GM12878 (cell line): ENCODE data around the gene PVALEF. TPM values are rescaled to one million over a fixed set of nuclear protein-coding genes. Genes with fewer than 3 reads are reported as not detected.

Experiments
- ATAC-seq: fragments of 200-7000 bp; cut with Tn5 transposase; 3 replicates; pipeline ENCODE4 v1.9.1; 2020; ENCODE audit warnings: mild to moderate bottlenecking, moderate library complexity
- BruUV-seq: library from RNA; stranded (reverse); fragments of 400-500 nt; replicated peaks from 2 replicates; lab custom pipeline; 2021; lab: Mats Ljungman, UMichigan
- CTCF ChIA-PET: fragments of 300-600 bp; sonication (Branson Sonifier 250); formaldehyde crosslinking; extraction: SDS; loops from one replicate; lab custom pipeline; 2021; ENCODE audit warnings: inconsistent platforms; lab: Yijun Ruan, JAX
- POLR2A ChIA-PET: fragments of 350-600 bp; formaldehyde crosslinking; extraction: SDS; loops from one replicate; lab custom pipeline; 2021; ENCODE audit warnings: inconsistent platforms; lab: Charles Lee
- RAD21 ChIA-PET: fragments of 300-600 bp; sonication (Branson Sonifier 250); formaldehyde crosslinking; loops from one replicate; lab custom pipeline; 2023; ENCODE audit warnings: antibody characterized with exemption; ENCODE audit not compliant: unreplicated experiment; lab: Charles Lee
- SMC1A ChIA-PET: fragments of 300-600 bp; sonication (Branson Sonifier 250); formaldehyde crosslinking; loops from one replicate; lab custom pipeline; 2023; ENCODE audit not compliant: unreplicated experiment, uncharacterized antibody; lab: Charles Lee
- DNase-seq: peaks from one replicate; pipeline ENCODE4 v3.0.0-alpha.2; 2011; ENCODE audit warnings: low read depth, low spot score
- FAIRE-seq: peaks from 3 replicates; lab custom pipeline; 2011; peaks lifted over from hg19 to GRCh38; lab: Jason Lieb, UNC
- H2AFZ ChIP-seq: 2 replicates; pipeline ENCODE4 v1.6.0; 2011; ENCODE audit warnings: low read depth, low read length, control low read depth; ENCODE audit not compliant: control insufficient read depth
- H3K27ac ChIP-seq: 2 replicates; pipeline ENCODE4 v1.5.1; 2011; ENCODE audit warnings: control low read depth; ENCODE audit not compliant: control insufficient read depth, insufficient read depth
- H3K27me3 ChIP-seq, 2 experiments: replicated peaks in 1 of 2; 2 replicates each; pipeline versions ENCODE4 v1.6.0 to v1.6.1; 2011; ENCODE audit warnings: low read length in 1 of 2; ENCODE audit not compliant: control insufficient read depth in 2 of 2, insufficient read depth in 2 of 2
- H3K36me3 ChIP-seq, 2 experiments: 2 replicates each; pipeline ENCODE4 v1.5.1; 2011; ENCODE audit warnings: low read length in 1 of 2; ENCODE audit not compliant: control insufficient read depth in 2 of 2, insufficient read depth in 2 of 2
- H3K4me1 ChIP-seq: 2 replicates; pipeline ENCODE4 v1.6.1; 2011; ENCODE audit warnings: mild to moderate bottlenecking, low read length, moderate library complexity, mixed read lengths; ENCODE audit not compliant: control insufficient read depth, insufficient read depth
- H3K4me2 ChIP-seq: 2 replicates; pipeline ENCODE4 v1.6.0; 2011; ENCODE audit warnings: control low read depth; ENCODE audit not compliant: control insufficient read depth, insufficient read depth
- H3K4me3 ChIP-seq: fragments of 200-600 bp; sonication (generic); 2 replicates; pipeline ENCODE4 v1.5.1; 2016
- H3K79me2 ChIP-seq: 2 replicates; pipeline ENCODE4 v1.6.0; 2011; ENCODE audit warnings: low read length; ENCODE audit not compliant: control insufficient read depth, insufficient read depth
- H3K9ac ChIP-seq: 2 replicates; pipeline ENCODE4 v1.8.0; 2011; ENCODE audit warnings: low read length, control low read depth, mixed read lengths; ENCODE audit not compliant: control insufficient read depth, insufficient read depth
- H3K9me3 ChIP-seq: replicated peaks from 3 replicates; pipeline ENCODE4 v1.5.1; 2011; ENCODE audit warnings: mild to moderate bottlenecking, low read length; ENCODE audit not compliant: control insufficient read depth, insufficient read depth
- H4K20me1 ChIP-seq: 2 replicates; pipeline ENCODE4 v1.6.0; 2011; ENCODE audit not compliant: control insufficient read depth, insufficient read depth
- BCL11A ChIP-seq: IDR thresholded peaks from 2 replicates; pipeline ENCODE4 v1.6.1; 2011; ENCODE audit warnings: low read depth, low read length
- CBX3 ChIP-seq: fragments of 200-600 bp; sonication (generic); IDR thresholded peaks from 2 replicates; pipeline ENCODE4 v1.6.1; 2016; ENCODE audit warnings: low read depth, borderline replicate concordance
- CHD2 ChIP-seq: IDR thresholded peaks from 2 replicates; pipeline ENCODE4 v1.6.1; 2011; ENCODE audit warnings: low read depth, low read length, improper control_type of control experiment, borderline replicate concordance
- CHD4 ChIP-seq: fragments of 200-600 bp; sonication (generic); IDR thresholded peaks from 2 replicates; pipeline ENCODE4 v1.6.1; 2016; ENCODE audit warnings: mild to moderate bottlenecking
- CREB1 ChIP-seq: IDR thresholded peaks from 2 replicates; pipeline ENCODE4 v1.6.1; 2012; ENCODE audit warnings: low read depth, mild to moderate bottlenecking, inconsistent platforms
- CREM ChIP-seq: IDR thresholded peaks from 2 replicates; pipeline ENCODE4 v1.6.1; 2014; ENCODE audit warnings: antibody characterized with exemption, low read depth
- EGR1 ChIP-seq, 2 experiments: IDR thresholded peaks; 1 replicate in 1 of 2; 2 replicates in 1 of 2; pipeline ENCODE4 v1.6.1; 2011 to 2012; ENCODE audit warnings: low read depth in 2 of 2, low read length in 2 of 2, borderline replicate concordance in 1 of 2, mild to moderate bottlenecking in 1 of 2, moderate library complexity in 1 of 2
- HCFC1 ChIP-seq: fragments of 150-350 bp; IDR thresholded peaks from 2 replicates; pipeline ENCODE4 v1.6.1; 2014; ENCODE audit warnings: low read length
- RCOR1 ChIP-seq: conservative IDR thresholded peaks from 2 replicates; pipeline ENCODE4 v1.6.1; 2012; ENCODE audit warnings: low read depth, low read length, improper control_type of control experiment
- TCF3 ChIP-seq: IDR thresholded peaks from 2 replicates; pipeline ENCODE4 v1.6.1; 2012; ENCODE audit warnings: low read depth, mild to moderate bottlenecking, low read length, borderline replicate concordance; ENCODE audit not compliant: insufficient read depth
- YBX1 ChIP-seq: fragments of 450-650 bp; IDR thresholded peaks from 2 replicates; pipeline ENCODE4 v1.6.1; 2016; ENCODE audit warnings: antibody characterized with exemption
- ZNF207 ChIP-seq: fragments of 450-650 bp; IDR thresholded peaks from 2 replicates; pipeline ENCODE4 v1.6.1; 2014; ENCODE audit warnings: antibody characterized with exemption, mild to moderate bottlenecking, borderline replicate concordance
- ZNF384 ChIP-seq: IDR thresholded peaks from 2 replicates; pipeline ENCODE4 v1.6.1; 2012; ENCODE audit warnings: low read depth, mild to moderate bottlenecking, low read length, improper control_type of control experiment, borderline replicate concordance
- ZNF622 ChIP-seq: fragments of 450-650 bp; IDR thresholded peaks from 2 replicates; pipeline ENCODE4 v1.6.1; 2017; ENCODE audit warnings: mild to moderate bottlenecking, inconsistent platforms
- ZSCAN29 ChIP-seq: fragments of 450-650 bp; IDR thresholded peaks from 2 replicates; pipeline ENCODE4 v1.6.1; 2017; ENCODE audit warnings: mild to moderate bottlenecking, moderate library complexity
- WGBS: methylation state at CpG from one replicate; pipeline ENCODE4 v1.1.6; 2016; ENCODE audit warnings: low lambda C conversion rate; ENCODE audit not compliant: insufficient replicate concordance, insufficient coverage; ENCODE audit errors: missing lambda C conversion rate; 5-methylcytosine and 5-hydroxymethylcytosine counted together
- in situ Hi-C: fragments of 300-500 bp; cut with MboI; formaldehyde crosslinking; loops from 9 replicates; pipeline ENCODE4 v1.14.3; 2018; ENCODE audit warnings: mixed read lengths
- intact Hi-C: fragments of 100-400 bp; cut with micrococcal nuclease; formaldehyde crosslinking; loops from one replicate; pipeline ENCODE4 v1.14.2; 2022; ENCODE audit not compliant: unreplicated experiment
- polyA plus RNA-seq, 11 experiments: library from polyadenylated mRNA; depleted of rRNA in 4 of 11; unstranded in 6 of 11; stranded (reverse) in 5 of 11; fragments of >200 nt; fragmentation: Nextera tagmentation in 4 of 11; fragmentation: Illumina TruSeq in 1 of 11; extraction: Ambion mirVana in 4 of 11; extraction: Trizol in 1 of 11; gene quantifications; 1 replicate in 1 of 11; 2 replicates in 10 of 11; pipeline versions ENCODE4 v1.2.1 to v1.2.3, GENCODE V29; 2011 to 2016; ENCODE audit warnings: inconsistent platforms in 2 of 11, missing spikeins in 2 of 11, low read depth in 1 of 11
- total RNA-seq, 4 experiments: library from RNA; depleted of rRNA in 3 of 4; stranded (reverse); fragments of >200 nt in 3 of 4; fragmentation: Illumina TruSeq in 1 of 4; extraction: Trizol in 1 of 4; gene quantifications; 2 replicates each; pipeline versions ENCODE4 v1.2.1 to v1.2.3, GENCODE V29; 2013 to 2021
- TF ChIP-seq, protein P1 (sequence below): fragments of 450-650 bp; IDR thresholded peaks from 2 replicates; pipeline ENCODE4 v1.6.1; 2017; ENCODE audit warnings: low read depth, mild to moderate bottlenecking, moderate library complexity
- TF ChIP-seq, protein P2 (sequence below): fragments of 450-650 bp; IDR thresholded peaks from 2 replicates; pipeline ENCODE4 v1.6.1; 2017; ENCODE audit warnings: mild to moderate bottlenecking
- TF ChIP-seq, protein P3 (sequence below): fragments of 450-650 bp; IDR thresholded peaks from 2 replicates; pipeline ENCODE4 v1.6.1; 2016; ENCODE audit warnings: mild to moderate bottlenecking
- TF ChIP-seq, protein P4 (sequence below): IDR thresholded peaks from 2 replicates; pipeline ENCODE4 v1.6.1; 2012; ENCODE audit warnings: low read length, inconsistent platforms
- TF ChIP-seq, protein P5 (sequence below): IDR thresholded peaks from 2 replicates; pipeline ENCODE4 v1.6.1; 2011; ENCODE audit warnings: low read depth, low read length, improper control_type of control experiment, borderline replicate concordance

The PVALEF gene
- total and polyA plus RNA-seq, 10 of the 15 experiments (the other 5 are each of a cell fraction or from before 2014, with no cell fraction given): not detected

DNA sequence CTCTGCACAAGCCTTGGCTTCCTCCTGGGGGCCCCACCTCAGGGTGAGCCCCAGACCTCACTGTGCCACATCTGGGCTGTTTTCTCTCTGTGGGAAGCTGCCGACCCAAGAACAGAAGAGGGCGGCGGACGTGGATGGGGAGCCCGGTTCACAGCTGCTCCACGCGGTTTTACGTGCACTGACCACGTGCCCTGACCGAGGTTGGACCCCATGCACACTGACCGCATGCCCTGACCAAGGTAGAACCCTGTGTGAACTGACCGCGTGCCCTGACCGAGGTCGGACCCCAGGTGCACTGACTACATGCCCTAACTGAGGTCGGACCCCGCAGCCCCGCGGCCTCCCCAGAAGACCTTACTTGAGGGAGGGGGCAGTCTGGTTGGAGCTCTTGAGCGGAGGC, 37.8 kb downstream of the PVALEF start:
- ATAC-seq (no peak), DNase-seq (no peak), FAIRE-seq (no peak)
- 95% methylated on average over 20 of the region's 20 CpGs for WGBS
- intact Hi-C loops: no loop called here
- TF ChIP-seq ZNF622: no peak
- no peak for TF ChIP-seq CREM
- TF ChIP-seq, protein P1, sequence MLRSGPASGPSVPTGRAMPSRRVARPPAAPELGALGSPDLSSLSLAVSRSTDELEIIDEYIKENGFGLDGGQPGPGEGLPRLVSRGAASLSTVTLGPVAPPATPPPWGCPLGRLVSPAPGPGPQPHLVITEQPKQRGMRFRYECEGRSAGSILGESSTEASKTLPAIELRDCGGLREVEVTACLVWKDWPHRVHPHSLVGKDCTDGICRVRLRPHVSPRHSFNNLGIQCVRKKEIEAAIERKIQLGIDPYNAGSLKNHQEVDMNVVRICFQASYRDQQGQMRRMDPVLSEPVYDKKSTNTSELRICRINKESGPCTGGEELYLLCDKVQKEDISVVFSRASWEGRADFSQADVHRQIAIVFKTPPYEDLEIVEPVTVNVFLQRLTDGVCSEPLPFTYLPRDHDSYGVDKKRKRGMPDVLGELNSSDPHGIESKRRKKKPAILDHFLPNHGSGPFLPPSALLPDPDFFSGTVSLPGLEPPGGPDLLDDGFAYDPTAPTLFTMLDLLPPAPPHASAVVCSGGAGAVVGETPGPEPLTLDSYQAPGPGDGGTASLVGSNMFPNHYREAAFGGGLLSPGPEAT: no peak
- TF ChIP-seq, protein P2, sequence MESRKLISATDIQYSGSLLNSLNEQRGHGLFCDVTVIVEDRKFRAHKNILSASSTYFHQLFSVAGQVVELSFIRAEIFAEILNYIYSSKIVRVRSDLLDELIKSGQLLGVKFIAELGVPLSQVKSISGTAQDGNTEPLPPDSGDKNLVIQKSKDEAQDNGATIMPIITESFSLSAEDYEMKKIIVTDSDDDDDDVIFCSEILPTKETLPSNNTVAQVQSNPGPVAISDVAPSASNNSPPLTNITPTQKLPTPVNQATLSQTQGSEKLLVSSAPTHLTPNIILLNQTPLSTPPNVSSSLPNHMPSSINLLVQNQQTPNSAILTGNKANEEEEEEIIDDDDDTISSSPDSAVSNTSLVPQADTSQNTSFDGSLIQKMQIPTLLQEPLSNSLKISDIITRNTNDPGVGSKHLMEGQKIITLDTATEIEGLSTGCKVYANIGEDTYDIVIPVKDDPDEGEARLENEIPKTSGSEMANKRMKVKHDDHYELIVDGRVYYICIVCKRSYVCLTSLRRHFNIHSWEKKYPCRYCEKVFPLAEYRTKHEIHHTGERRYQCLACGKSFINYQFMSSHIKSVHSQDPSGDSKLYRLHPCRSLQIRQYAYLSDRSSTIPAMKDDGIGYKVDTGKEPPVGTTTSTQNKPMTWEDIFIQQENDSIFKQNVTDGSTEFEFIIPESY: no peak
- TF ChIP-seq BCL11A: no peak
- TF ChIP-seq, protein P3, sequence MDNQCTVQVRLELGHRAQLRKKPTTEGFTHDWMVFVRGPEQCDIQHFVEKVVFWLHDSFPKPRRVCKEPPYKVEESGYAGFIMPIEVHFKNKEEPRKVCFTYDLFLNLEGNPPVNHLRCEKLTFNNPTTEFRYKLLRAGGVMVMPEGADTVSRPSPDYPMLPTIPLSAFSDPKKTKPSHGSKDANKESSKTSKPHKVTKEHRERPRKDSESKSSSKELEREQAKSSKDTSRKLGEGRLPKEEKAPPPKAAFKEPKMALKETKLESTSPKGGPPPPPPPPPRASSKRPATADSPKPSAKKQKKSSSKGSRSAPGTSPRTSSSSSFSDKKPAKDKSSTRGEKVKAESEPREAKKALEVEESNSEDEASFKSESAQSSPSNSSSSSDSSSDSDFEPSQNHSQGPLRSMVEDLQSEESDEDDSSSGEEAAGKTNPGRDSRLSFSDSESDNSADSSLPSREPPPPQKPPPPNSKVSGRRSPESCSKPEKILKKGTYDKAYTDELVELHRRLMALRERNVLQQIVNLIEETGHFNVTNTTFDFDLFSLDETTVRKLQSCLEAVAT: no peak
- TF ChIP-seq CHD4: no peak
- no peak for TF ChIP-seq ZNF207
- TF ChIP-seq YBX1: no peak
- no peak for TF ChIP-seq HCFC1
- no peak for TF ChIP-seq CHD2
- TF ChIP-seq EGR1 (IDR thresholded peaks at IDR 0.05; ENCODE audit: borderline replicate concordance in 1 of 2, low read depth in 2 of 2, low read length in 2 of 2): no peak
- TF ChIP-seq, protein P4, sequence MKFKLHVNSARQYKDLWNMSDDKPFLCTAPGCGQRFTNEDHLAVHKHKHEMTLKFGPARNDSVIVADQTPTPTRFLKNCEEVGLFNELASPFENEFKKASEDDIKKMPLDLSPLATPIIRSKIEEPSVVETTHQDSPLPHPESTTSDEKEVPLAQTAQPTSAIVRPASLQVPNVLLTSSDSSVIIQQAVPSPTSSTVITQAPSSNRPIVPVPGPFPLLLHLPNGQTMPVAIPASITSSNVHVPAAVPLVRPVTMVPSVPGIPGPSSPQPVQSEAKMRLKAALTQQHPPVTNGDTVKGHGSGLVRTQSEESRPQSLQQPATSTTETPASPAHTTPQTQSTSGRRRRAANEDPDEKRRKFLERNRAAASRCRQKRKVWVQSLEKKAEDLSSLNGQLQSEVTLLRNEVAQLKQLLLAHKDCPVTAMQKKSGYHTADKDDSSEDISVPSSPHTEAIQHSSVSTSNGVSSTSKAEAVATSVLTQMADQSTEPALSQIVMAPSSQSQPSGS: no peak
- no peak for TF ChIP-seq TCF3
- TF ChIP-seq CBX3: no peak
- TF ChIP-seq ZNF384: no peak
- TF ChIP-seq CREB1: no peak
- TF ChIP-seq, protein P5, sequence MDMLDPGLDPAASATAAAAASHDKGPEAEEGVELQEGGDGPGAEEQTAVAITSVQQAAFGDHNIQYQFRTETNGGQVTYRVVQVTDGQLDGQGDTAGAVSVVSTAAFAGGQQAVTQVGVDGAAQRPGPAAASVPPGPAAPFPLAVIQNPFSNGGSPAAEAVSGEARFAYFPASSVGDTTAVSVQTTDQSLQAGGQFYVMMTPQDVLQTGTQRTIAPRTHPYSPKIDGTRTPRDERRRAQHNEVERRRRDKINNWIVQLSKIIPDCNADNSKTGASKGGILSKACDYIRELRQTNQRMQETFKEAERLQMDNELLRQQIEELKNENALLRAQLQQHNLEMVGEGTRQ: no peak
- TF ChIP-seq RCOR1: no peak
- no peak for TF ChIP-seq ZSCAN29
- Histone ChIP-seq H3K27ac (no peak overlapping the region), H3K4me2 (no peak overlapping the region), H2AFZ (no peak overlapping the region), H3K4me1 (no peaks in the 10 kb centered on the region), H4K20me1 (no peaks in the 10 kb centered on the region), H3K9ac (no peak overlapping the region), H3K4me3 (no peak overlapping the region), H3K27me3 (no peaks in the 10 kb centered on the region), H3K36me3 (peaks cover 4 to 11% of the 10 kb centered on the region in 2 experiments; a peak in 2 of 4 replicates), H3K9me3 (no peaks in the 10 kb centered on the region), H3K79me2 (no peaks in the 10 kb centered on the region)
- no TSS peak for BruUV-seq
- CTCF ChIA-PET: no interaction called here
- RAD21 ChIA-PET: no interaction called here
- SMC1A ChIA-PET: no interaction called here
- POLR2A ChIA-PET: no interaction called here
- in situ Hi-C loops: no loop called here
